PFSK-1 (cell line): ENCODE data around the gene PKN1.

Experiments
- FOXP2 ChIP-seq: optimal IDR thresholded peaks from 2 replicates; pipeline ENCODE3; 2011; ENCODE audit warnings: borderline replicate concordance, control low read depth, inconsistent platforms; ENCODE audit not compliant: insufficient read depth; ENCODE audit errors: extremely low read length, extremely low read depth
- POLR2AphosphoS5 ChIP-seq: IDR thresholded peaks from 2 replicates; pipeline ENCODE4 v1.6.1; 2012; ENCODE audit warnings: low read depth, mild to moderate bottlenecking, control low read depth, low read length, moderate library complexity
- SIN3A ChIP-seq: IDR thresholded peaks from 2 replicates; pipeline ENCODE4 v1.6.1; 2012; ENCODE audit warnings: mild to moderate bottlenecking, low read length, moderate library complexity, borderline replicate concordance; ENCODE audit not compliant: insufficient read depth
- TAF1 ChIP-seq: IDR thresholded peaks from 2 replicates; pipeline ENCODE4 v1.6.1; 2012; ENCODE audit warnings: low read length, control low read depth, borderline replicate concordance; ENCODE audit not compliant: insufficient read depth
- TF ChIP-seq, protein P1 (sequence below), 2 experiments: IDR thresholded peaks; 2 replicates each; pipeline versions ENCODE4 v1.6.1 to v1.8.0; 2011 to 2012; ENCODE audit warnings: low read depth in 2 of 2, low read length in 2 of 2, control low read depth in 1 of 2, inconsistent platforms in 1 of 2, mild to moderate bottlenecking in 1 of 2, moderate library complexity in 1 of 2; ENCODE audit not compliant: insufficient read depth in 1 of 2

Gene PKN1

DNA sequence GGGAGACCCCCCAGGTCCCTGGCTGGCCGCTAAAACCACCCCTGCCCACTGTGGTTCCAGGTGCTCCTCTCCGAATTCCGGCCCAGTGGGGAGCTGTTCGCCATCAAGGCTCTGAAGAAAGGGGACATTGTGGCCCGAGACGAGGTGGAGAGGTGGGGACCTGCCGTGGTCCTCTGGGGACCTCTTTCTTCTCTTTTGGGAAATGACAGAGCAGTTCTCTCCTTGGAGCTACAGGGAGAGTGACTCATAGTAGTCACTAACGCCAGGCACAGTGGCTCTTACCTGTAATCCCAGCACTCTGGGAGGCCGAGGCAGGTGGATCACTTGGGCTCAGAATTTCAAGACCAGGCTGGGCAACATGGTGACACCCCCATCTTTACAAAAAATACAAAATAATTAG lies 34.7 kb downstream of the PKN1 start:
- TF ChIP-seq, protein P1, sequence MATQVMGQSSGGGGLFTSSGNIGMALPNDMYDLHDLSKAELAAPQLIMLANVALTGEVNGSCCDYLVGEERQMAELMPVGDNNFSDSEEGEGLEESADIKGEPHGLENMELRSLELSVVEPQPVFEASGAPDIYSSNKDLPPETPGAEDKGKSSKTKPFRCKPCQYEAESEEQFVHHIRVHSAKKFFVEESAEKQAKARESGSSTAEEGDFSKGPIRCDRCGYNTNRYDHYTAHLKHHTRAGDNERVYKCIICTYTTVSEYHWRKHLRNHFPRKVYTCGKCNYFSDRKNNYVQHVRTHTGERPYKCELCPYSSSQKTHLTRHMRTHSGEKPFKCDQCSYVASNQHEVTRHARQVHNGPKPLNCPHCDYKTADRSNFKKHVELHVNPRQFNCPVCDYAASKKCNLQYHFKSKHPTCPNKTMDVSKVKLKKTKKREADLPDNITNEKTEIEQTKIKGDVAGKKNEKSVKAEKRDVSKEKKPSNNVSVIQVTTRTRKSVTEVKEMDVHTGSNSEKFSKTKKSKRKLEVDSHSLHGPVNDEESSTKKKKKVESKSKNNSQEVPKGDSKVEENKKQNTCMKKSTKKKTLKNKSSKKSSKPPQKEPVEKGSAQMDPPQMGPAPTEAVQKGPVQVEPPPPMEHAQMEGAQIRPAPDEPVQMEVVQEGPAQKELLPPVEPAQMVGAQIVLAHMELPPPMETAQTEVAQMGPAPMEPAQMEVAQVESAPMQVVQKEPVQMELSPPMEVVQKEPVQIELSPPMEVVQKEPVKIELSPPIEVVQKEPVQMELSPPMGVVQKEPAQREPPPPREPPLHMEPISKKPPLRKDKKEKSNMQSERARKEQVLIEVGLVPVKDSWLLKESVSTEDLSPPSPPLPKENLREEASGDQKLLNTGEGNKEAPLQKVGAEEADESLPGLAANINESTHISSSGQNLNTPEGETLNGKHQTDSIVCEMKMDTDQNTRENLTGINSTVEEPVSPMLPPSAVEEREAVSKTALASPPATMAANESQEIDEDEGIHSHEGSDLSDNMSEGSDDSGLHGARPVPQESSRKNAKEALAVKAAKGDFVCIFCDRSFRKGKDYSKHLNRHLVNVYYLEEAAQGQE (IDR thresholded peaks at IDR 0.05; ENCODE audit: insufficient read depth in 1 of 2, low read depth in 2 of 2, low read length in 2 of 2): no peak
- TF ChIP-seq POLR2AphosphoS5: no peak

DNA sequence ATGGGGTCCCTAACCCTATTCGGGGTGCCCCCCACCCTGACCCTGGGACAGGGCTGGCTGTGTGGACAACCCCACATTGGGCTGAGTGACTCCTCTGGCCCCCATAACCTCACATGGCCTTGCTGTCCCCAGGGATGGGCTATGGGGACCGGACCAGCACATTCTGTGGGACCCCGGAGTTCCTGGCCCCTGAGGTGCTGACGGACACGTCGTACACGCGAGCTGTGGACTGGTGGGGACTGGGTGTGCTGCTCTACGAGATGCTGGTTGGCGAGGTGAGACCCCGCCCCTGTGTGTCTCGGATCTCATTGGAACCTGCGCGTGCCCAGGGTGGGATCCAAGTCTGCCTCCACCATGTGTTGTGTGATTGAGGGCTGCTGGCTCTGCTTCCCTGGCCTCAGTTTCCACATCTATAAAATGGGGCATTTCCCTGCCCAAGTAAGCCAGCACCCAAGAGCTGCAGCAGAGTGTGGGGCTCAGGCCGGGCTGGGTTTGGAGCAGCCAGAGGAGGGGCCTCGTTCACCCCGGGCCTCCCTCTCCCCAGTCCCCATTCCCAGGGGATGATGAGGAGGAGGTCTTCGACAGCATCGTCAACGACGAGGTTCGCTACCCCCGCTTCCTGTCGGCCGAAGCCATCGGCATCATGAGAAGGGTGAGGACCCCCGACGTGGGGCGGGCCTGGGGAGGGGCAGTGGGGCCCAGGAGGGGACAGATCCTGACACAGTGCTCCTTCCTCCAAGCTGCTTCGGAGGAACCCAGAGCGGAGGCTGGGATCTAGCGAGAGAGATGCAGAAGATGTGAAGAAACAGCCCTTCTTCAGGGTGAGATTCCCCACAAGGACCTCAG lies 37.1 kb downstream of the PKN1 start:
- TF ChIP-seq FOXP2 (no peak), POLR2AphosphoS5 (no peak), TAF1 (no peak), SIN3A (no peak)
- TF ChIP-seq, protein P1 (IDR thresholded peaks at IDR 0.05; ENCODE audit: insufficient read depth in 1 of 2, low read depth in 2 of 2, low read length in 2 of 2): no peak

DNA sequence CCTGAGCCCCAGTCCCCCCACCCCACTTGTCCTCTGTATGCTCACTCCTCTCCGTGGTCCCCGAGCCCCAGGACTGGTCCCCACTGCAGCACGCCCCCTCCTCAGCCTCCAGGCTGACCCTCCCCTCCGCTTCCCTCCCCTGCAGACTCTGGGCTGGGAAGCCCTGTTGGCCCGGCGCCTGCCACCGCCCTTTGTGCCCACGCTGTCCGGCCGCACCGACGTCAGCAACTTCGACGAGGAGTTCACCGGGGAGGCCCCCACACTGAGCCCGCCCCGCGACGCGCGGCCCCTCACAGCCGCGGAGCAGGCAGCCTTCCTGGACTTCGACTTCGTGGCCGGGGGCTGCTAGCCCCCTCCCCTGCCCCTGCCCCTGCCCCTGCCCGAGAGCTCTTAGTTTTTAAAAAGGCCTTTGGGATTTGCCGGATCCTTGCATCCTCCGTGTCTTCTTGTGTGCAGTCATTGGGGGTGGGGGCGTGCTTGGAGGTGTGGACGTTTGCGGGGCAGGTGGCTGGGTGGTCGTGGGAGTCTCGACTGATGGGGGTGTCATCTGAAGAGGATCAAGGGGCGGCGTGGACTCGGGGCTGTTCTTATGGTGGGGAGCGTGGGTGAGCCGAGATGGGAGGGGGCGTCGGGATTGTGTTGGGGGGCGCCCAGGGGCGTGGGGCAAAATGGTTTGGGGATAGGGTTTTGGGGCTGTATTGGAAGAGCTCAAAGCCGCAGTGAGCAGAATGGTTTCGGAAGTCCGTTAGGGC lies 38.5 kb downstream of the PKN1 start:
- no peak for TF ChIP-seq POLR2AphosphoS5
- TF ChIP-seq FOXP2: no peak
- TF ChIP-seq, protein P1 (IDR thresholded peaks at IDR 0.05; ENCODE audit: insufficient read depth in 1 of 2, low read depth in 2 of 2, low read length in 2 of 2): no peak
- TF ChIP-seq TAF1: no peak
- no peak for TF ChIP-seq SIN3A

DNA sequence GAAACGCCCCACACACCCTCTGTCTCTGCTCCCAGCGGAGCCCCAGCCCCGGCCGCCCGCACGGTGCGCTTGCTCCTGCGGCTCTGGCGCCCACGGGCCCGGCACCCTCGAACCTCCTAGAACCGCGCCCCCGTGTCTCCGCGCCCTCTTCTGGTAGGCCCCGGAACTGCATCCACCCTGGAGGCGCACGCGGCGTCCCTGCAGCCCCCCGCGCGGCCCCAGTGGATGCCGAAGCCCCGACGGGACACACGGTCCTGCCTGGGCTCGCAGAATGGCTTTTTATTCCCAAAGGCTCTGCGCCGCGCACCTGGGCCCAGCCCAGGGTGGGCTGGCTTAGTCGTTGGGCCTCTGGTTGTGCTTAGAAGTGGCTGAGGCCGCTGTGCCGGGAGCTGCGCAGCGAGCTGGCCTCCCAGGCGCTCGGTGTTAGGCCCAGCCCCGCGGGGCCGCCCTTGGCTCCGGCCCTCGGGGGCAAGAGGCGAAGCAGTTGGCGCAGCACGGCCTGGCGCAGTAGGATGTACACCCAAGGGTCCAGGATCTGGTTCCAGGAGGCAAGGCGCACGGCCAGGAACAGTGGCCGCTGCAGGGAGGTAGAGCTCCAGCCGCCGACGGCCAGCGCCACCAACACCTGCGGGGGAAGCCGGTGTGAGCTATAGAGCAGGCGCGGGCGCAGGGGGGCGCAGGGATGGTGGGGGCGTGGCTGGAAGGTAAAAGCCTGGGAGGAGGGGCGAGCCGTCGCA lies 39.3 kb downstream of the PKN1 start:
- TF ChIP-seq, protein P1 (IDR thresholded peaks at IDR 0.05; ENCODE audit: insufficient read depth in 1 of 2, low read depth in 2 of 2, low read length in 2 of 2): no peak
- TF ChIP-seq POLR2AphosphoS5: no peak
- TF ChIP-seq SIN3A: no peak
- TF ChIP-seq FOXP2: no peak
- TF ChIP-seq TAF1: no peak
